Measurements from ENCODE around the gene INO80C.
A peak's percentile ranks its signal among the peaks of the same experiment; 100 is the strongest.

INO80C gene, protein sequence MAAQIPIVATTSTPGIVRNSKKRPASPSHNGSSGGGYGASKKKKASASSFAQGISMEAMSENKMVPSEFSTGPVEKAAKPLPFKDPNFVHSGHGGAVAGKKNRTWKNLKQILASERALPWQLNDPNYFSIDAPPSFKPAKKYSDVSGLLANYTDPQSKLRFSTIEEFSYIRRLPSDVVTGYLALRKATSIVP

DNA sequence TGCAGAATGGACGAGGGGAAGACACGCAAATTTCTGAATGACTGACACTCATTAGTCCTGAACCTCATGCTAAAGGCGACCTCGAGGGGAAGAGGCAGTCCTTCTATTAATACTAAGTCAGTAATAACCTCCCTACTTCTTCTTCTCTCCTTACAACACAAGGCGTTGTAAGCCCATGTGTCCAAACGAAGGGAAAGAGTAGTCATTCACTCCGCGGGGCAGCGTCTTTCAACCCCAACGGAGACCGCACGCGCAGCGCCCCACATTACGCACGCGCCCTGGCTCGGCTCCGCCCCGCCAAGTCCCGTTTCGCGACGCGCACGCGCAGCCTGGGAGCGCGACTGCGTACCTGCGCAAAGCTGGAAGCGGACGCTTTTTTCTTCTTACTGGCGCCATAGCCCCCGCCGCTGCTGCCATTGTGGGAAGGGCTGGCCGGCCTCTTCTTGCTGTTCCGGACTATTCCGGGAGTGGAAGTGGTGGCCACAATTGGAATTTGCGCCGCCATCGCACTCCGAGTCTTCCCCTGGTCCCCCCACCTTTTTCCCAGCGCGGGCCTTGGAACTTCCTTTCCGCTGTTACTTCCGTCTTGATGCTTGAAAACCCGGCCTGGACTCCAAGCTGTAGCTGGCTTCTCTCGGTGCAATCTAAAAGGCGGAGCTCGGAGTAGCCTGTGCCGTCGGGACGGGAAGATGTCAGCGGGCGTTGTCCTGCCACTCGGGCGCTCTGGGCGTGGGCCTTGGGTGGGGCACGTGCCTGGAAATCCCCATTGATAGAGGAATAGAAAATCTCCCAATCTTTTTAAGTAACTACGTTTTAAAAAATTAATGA is at the start of gene INO80C:
Gene INO80C, minus strand, starts transcription at position 591 of the 828 bp plus-strand sequence. Its CDS starts 86 bp downstream, at position 505.
- DNase-seq (ENCODE audit: low read depth in 2 of 3, low spot score in 1 of 3), result peak; percentile 83 to 92 (median 89)

DNA sequence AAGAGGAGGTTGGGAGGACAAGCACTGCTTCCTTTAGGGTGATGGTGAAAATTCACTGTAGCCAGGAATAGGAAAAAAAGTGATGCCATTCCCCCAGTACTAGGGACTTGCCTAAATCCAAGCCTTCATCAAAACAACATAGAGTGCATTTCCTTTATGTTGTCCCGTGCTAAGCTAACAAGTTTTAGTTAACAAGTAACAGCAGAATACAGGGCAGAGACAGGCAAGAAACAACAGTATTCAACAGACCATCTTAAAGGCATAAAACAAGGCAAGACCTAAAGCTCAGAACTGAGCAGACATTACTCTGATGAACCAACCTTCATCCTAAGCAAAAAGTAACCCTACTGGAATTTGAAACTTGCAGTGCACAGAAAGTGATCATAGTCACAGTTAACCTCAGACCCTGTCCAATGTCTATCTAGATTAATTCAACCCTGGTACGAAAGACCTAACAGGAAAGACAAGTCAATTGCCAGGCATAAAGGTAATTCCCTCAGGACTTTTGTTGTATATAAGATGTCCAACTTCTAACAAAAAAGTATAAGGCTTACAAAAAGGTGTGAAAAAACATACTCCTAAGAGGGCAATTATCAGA is 49.3 kb upstream of the INO80C start:
- DNase-seq (ENCODE audit: low read depth in 2 of 3, low spot score in 1 of 3), result no peak

DNA sequence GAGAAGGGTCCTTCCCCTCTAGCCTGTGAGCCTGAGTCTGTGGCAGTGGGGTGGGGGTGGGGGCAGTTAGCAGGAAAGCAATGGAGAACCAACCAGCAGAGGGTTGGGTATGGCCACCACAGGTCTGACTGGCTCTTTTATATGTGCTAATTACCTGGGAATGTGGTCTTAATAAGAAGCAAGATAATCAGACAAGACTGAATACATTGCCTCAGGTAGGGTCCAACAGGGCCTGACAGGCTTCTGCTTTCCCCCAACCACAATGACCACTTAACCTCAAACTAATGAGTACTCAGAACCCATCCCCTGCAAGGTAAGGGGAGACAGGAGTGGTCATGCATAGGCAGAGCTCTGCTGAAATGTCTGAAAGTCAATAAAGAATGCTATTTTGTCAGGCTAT is 44.6 kb upstream of the INO80C start:
- no peak for DNase-seq (ENCODE audit: low read depth in 2 of 3, low spot score in 1 of 3)

DNA sequence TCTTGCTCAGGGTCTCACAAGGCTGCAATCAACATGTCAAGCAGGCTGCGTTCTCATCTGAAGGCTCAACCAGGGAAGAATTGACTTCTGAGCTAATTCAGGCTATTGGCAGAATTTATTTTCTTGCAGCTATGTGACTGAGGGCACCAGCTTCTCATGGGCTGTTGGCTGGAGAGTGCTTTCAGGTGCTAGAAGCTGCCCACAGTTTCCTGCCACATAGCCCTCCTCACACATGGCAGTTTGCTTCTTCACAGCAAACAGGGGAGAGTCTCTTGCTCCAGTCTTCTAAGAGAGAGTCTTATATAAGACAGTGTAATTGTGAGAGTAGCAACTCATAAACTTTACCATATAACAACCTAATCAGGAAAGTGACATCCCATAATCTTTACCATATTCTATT is 37.5 kb upstream of the INO80C start:
- DNase-seq (ENCODE audit: low read depth in 2 of 3, low spot score in 1 of 3), result no peak

DNA sequence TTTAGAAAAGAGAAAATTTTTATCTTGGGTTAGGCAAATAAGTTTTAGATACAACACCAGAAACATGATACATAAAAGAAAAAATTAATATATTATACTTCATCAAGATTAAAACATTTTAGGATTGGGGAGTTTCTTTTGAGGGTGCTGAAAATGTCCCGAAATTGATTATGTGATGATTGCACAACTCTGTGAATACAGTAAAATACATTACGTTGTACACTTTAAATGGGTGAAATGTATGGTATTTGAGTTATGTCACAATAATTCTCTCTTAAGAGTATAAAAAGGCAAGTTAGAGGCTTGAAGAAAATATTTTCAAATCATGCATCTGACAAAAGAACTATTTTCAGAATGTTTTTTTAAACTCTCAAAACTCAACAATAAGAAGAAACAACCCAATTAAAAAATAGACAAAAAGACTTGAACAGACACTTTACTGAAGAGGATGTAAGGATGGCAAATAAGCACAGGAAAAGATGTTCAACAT is 36.2 kb upstream of the INO80C start:
- no peak for DNase-seq (ENCODE audit: low read depth in 2 of 3, low spot score in 1 of 3)

DNA sequence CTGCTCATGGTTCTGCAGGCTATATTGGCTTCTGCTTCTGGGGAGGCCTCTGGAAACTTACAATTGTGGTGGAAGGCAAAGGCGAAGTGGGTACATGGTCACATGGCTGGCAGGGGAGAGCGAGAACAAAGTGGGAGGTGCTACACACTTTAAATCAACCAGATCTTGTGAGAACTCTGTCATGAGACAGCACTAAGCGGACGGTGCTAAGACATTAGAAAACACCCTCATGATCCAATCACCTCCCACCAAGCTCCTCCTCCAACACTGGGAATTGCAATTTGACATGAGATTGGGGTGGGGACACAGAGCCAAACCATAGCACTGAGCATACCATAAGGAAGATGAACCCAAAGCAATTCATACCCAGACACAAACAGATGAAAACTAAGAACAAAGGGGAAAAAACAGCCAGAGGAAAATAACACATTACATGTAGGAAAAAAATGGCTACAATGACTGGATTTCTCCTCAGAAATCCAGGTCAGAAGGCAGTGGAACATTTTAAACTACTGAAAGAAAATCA is 31.1 kb upstream of the INO80C start:
- DNase-seq (ENCODE audit: low read depth in 2 of 3, low spot score in 1 of 3), result no peak

DNA sequence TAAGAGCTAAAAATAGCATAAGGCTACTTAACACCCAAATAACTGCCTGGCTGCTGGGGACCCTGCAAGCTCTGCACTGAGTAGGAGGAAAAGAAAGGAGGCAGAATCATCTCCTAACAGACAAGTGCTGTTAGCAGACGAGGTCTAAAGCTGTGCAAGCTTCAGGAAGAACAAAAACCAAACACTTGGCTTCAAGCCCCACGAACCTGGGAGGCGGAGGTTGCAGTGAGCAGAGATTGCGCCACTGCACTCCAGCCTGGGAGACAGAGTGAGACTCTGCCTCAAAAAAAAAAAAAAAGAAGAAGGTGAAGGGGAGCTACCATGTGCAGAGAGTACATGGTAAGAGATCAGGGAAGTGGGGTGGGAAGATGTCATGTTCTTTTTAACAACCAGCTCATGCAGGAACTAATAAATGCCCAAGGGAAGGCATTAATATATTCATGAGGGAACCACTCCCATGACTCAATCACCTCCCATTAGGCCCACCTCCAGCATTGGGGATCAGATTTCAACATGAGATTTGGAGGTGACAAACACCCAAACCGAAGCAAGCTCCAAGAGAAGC is 28.8 kb upstream of the INO80C start:
- DNase-seq (ENCODE audit: low read depth in 2 of 3, low spot score in 1 of 3), result no peak

DNA sequence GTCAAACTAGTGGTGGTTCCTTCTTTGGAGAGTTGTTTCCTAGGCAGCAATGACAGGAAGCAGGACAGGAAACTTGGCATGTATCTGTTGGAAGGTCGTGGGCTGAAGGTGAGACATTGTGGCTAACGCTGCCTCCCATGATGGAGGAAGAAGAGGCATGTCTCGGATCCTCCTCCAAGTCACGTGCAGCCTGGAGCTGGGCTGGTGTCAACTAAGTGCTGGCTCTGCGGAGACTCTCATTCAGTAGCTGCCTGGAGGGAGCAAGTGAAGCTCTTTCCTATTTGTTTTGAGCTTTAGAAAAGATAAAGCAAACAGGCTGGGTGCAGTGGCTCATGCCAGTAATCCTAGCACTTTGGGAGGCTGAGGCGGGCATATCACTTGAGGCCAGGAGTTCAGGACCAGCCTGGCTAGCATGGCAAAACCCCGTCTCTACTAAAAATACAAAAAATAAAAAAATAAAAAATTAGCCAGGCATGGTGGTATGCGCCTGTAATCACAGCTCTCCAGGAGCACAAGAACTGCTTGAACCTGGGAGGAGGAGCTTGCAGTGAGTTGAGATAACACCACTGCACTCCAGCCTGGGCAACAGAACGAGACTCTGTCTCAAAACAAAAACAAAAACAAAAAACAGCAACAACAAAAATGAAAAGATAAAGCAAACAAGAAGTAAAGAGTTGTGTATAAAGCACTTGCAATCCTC is 28.2 kb upstream of the INO80C start:
- no peak for DNase-seq (ENCODE audit: low read depth in 2 of 3, low spot score in 1 of 3)

DNA sequence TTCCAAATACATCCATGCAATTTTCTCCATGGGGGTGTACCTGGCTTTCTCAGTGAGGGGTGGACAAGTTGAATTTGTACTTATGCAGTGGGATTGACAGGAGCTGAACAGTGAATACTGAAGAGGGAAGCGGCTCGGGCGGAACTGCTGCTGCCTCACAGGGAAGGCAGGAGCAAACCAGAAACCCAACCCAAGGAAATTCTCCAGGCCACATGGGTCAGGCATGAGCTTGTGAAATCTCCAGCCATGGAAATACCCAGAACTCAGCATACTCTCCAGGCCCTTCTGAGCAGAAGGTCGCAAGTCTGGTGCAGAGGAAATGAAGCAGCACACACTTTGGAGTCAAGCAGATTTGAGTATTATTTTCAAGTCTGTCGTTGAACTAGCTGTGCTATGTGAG is 26.5 kb upstream of the INO80C start:
- no peak for DNase-seq (ENCODE audit: low read depth in 2 of 3, low spot score in 1 of 3)

DNA sequence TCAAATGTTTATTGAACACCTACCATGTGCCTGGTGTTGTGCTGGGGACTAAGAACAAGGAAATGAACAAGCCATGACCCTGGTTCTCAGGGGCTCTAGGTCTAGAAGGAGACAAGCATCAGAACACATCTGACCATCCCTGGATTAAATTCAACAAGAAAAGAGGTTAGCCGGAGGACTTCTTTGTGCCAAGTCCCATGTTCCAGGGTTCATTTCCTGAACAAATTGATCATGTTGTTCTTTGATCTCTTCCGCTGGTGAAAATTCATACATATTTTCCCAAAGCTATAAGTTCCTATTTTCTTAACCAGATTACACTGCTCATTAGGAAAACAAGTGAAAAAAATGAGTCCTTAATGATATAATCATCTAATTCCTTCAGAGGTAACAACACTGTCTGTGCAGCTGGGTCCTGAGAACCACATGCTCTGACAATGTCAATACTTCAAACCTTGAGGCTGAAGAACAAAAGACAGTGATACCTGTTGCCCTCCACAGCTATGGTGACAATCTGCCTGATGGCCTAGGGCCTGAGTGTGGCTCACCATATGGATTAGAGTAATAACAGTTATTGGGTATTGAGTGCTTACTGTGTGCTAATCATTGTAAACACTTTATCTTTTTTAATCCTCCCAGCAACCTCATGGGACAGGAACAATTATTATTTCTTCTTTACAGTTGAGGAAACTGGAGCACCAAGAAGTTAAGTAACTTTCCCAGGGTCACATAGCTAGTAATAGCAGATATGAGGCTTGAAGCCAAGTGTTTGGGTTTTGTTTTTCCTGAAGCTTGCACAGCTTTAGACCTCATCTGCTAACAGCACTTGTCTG is 24.6 kb upstream of the INO80C start:
- no peak for DNase-seq (ENCODE audit: low read depth in 2 of 3, low spot score in 1 of 3)

DNA sequence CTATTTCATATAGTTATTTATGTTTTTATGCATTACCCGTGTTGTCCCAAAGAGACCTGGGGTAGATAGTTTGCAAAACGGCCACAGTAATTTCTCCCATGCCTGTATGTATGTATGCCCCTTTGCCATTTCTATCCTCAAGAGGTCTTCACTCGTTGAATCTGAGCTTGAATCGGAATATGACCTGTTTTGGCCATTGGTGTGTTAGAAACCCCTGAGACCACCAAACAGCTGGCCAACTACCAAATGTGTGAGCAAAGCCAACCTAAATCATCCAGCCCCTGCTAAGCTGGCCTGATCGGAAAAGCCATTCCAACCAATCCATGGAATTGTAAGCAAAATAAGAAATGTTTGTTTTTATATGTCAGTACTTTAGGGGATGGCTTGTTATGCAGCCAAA is 23.4 kb upstream of the INO80C start:
- DNase-seq (ENCODE audit: low read depth in 2 of 3, low spot score in 1 of 3), result no peak

DNA sequence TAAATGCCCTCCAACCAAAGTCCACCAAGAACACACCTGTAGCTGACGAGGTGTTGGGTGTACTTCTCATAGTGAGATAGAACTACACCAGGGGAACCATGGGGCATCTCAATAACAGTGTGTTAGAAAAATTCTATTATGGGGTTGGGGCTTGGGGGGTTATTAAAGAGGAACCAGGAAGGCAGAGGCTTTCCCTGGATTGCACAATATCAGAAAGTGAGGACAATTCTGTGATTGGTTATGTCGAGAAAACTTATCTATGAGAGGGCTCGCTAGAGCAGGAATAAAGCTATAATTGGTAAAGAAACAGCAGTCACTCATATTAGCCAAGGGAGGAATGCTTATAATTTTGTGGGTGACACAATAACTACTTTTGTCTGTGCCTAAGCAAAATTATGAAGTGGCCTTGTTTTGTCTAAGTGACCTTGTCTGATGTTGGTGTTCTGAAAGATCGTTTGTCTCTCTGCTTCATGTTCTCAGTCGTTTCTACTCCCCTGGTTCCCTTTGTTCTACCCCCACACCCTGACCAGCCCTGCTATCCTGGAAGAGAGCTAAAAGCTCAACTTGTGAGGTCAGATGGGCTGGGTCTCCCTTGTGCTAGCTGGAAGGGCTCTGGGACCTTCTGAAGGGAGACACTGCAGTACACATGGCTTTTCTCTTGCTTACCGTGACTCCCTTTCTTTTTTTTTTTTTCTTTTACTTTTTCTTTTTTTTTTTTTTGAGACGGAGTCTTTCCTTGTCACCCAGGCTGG is 21.6 kb upstream of the INO80C start:
- DNase-seq (ENCODE audit: low read depth in 2 of 3, low spot score in 1 of 3), result no peak

DNA sequence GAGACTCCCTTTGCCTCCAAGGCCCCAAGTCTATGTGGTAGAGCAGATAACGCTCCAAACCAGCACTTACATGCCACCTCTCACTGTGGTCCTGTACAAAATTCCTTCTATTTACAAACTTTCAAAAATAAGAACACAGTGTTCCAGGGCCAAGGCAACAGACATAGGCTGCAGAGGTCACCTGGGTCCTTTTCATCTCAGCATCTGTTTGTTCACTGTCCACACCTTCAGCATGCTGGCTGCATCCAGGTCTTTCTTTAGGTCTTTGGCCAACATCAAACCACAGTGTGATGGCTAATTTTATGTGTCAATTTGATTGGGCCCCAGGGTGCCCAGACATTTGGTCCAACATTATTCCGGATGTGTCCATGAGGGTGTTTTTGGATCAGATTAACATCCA is 20.0 kb upstream of the INO80C start:
- DNase-seq (ENCODE audit: low read depth in 2 of 3, low spot score in 1 of 3), result no peak

DNA sequence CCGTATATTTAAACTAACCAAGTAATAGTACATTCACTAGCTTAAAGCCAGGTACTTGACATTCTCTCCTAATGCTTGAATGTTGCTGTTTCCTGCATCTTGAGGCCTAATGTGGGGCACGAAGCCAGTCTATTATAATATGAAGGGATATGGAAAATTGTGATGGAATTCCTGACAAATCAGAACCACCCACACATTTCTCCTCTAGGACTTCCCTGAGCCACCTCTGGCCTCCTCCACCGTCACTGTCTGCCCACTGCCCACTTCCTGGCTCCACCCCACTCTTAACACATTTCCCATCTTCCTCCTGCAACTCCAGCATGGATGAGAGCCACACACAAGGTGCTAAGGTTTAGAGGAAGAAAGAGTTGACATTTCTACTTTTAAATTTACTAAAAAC is 19.0 kb upstream of the INO80C start:
- DNase-seq (ENCODE audit: low read depth in 2 of 3, low spot score in 1 of 3), result no peak

DNA sequence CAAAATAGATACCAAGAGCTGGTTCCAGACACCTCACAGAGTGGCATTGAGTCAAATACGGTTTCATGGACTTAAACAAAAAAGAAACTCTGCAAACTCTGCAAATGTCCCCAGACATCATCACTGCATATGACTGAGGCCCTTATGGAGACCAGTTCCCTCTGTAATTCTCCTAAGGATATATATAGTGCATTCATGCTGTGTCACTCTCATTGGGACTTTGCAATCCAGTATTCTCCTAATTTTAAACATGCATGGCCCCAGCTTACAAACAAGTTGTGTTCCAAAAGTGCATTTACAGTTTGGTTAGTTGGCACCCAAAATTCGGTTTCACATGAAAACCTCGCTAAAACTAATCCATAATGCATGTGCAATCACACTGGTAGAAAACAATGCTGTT is 18.6 kb upstream of the INO80C start:
- no peak for DNase-seq (ENCODE audit: low read depth in 2 of 3, low spot score in 1 of 3)

DNA sequence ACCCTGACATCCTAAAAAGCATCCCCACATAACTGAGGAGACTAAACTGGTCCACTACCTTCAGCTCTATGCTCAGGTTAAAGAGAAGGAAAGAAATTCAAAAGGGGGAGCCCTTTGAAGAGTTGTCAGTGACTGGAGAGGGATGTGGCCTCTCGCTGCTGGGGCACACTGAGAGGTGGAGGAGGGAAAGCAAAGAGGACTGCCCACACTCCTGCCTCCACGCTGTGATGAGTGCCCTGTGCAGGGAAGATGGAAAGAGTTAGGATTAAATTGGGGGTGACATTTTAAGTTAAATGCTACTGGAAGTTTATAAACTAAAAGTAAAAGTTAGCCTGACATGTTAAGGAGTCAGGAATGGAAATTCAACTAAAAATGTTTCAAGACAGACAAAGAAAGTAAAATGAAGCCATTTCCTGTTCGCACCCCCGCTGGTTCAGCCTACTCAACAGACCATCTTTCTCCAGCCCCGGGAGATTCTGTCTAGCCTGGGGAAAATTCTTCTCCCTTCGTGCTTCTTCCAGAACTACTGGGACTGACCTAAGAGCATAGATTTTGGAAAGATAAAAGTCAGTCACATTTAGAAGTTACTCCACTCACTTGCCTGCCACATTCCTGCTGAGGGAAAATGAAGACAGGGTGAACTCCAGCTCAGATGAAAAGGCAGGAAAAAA is 17.8 kb upstream of the INO80C start:
- DNase-seq (ENCODE audit: low read depth in 2 of 3, low spot score in 1 of 3), result no peak

DNA sequence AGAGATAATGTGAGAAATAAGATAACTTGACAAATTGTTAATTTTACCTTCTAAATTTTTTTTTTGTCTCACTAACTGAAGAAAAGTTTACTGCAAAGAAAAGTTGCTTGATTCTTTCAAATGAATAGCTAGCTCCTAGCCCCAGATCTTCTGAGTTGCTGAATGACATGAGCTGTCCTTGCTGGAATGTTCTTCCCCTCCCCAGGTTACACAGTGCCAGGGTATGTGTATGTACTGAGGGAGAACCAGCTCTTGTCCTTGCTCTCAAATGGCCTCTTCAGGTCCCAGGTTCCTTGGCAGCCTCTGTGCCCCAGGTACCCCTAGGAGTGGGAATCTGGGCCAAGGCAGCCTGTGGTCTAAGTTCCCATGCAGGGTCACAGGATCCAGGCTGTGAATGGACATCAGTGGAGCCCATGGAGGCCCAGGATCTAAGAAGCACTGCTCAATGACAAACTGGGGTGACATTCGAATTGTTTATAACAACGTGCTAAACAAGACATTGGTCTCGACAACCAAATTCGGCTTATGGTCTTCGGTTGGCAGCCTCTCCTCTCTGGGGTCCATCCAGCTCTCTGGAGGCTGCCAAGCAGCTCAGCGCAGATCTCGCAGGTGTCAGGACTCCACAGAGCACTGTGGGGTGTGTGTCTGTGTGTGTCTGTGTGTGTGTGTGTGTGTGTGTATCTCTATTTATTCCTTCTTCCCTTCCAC is 17.1 kb upstream of the INO80C start:
- DNase-seq (ENCODE audit: low read depth in 2 of 3, low spot score in 1 of 3), result no peak

DNA sequence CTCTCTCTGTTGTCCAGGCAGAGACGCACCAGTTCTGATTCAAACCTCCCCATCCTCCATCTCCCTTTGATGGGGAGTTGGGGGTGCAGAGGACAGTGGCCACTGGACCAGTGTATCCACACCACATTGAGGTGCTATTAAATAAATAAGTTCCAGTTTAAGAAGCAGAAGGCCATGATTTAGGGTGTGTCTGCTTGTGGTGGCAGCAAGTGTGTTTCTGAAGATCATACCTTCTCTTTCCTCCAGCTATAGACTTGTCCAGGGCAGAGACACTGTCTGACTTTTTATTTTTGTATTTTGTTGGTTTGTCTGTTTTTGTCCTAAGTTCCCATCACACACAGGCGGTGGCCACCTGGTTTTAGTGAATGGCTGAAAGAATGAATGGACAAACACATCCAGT is 16.5 kb upstream of the INO80C start:
- no peak for DNase-seq (ENCODE audit: low read depth in 2 of 3, low spot score in 1 of 3)

Data from stimulated activated CD4-positive, alpha-beta T cell treated with anti-CD3 and anti-CD28 coated beads, Interleukin-12 subunit alpha, Interleukin-12 subunit beta, amount 100 ng/mL, for 48 hours (primary cell).